ENCODE measurements around the gene MKRN2.

The MKRN2 gene

DNA sequence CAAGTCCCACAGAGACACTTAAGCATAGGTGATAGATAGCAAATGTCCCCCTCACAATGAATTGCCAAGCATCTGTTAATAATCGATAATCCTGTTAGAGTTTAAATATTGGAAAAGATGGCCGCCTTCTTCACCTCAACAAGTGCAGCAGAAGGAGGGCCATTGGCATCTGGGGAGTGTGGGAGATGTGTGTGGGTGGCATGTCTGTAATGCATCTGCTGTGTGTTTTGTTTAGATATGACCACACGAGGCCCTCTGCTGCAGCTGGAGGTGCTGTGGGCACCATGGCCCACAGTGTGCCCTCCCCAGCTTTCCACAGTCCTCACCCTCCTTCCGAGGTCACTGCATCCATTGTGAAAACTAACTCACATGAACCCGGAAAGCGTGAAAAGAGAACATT lies 12.9 kb downstream of the MKRN2 start:
- no peak for TF ChIP-seq ZFX (IDR thresholded peaks at IDR 0.05)
- TF ChIP-seq, protein P1, sequence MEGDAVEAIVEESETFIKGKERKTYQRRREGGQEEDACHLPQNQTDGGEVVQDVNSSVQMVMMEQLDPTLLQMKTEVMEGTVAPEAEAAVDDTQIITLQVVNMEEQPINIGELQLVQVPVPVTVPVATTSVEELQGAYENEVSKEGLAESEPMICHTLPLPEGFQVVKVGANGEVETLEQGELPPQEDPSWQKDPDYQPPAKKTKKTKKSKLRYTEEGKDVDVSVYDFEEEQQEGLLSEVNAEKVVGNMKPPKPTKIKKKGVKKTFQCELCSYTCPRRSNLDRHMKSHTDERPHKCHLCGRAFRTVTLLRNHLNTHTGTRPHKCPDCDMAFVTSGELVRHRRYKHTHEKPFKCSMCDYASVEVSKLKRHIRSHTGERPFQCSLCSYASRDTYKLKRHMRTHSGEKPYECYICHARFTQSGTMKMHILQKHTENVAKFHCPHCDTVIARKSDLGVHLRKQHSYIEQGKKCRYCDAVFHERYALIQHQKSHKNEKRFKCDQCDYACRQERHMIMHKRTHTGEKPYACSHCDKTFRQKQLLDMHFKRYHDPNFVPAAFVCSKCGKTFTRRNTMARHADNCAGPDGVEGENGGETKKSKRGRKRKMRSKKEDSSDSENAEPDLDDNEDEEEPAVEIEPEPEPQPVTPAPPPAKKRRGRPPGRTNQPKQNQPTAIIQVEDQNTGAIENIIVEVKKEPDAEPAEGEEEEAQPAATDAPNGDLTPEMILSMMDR (conservative IDR thresholded peaks at IDR 0.05) = no peak
- no peak overlapping the region for H3K27ac ChIP-seq

DNA sequence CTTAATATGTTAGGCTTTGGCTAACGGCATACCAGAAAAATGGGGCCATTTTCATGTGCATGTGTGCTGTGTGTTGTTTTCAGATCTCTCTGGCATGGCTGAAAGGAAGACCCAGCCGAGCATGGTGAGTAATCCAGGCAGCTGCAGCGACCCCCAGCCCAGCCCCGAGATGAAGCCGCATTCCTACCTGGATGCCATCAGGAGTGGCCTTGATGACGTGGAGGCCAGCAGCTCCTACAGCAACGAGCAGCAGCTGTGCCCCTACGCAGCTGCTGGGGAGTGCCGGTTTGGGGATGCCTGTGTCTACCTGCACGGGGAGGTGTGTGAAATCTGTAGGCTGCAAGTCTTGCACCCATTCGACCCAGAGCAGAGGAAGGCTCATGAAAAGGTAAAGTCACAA lies 15.1 kb downstream of the MKRN2 start:
- TF ChIP-seq, protein P1 (conservative IDR thresholded peaks at IDR 0.05) = no peak
- no peak for TF ChIP-seq ZFX (IDR thresholded peaks at IDR 0.05)
- no peak overlapping the region for H3K27ac ChIP-seq

DNA sequence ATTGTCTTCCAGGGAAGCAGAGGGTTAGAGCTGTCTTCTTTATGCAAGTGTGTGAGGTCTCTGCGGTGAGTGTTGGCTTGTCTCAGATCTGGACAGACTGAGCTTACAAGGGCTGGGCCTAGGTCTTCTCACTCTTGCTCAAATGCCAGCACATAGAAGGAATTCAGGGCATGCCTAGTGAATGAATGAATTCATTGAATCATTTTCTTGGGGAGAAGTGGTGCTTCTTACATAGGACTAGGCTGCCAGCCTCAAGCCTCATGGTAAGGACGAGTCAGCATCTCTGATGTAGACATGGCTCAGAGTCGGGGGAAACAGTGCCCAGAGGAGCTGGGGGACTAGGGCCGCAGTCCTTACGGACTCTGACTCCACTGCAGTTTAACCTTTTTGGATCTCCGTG lies 17.2 kb downstream of the MKRN2 start:
- no peak overlapping the region; the same call in 1 of the 2 replicates for H3K27ac ChIP-seq
- no peak for TF ChIP-seq ZFX (IDR thresholded peaks at IDR 0.05)
- TF ChIP-seq, protein P1 (conservative IDR thresholded peaks at IDR 0.05) = no peak

DNA sequence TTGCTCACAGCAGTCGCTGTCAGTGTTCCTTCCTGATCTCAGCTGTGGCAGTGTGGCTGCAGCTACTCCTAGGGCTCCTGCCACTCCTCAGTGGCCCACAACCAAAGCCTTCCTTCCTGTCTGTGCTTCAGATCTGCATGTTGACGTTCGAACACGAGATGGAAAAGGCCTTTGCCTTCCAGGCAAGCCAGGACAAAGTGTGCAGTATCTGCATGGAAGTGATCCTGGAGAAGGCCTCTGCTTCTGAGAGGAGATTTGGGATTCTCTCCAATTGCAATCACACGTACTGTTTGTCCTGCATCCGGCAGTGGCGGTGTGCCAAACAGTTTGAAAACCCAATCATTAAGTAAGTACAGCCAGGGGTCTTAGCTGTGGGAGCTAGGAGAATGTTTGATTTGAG lies 17.8 kb downstream of the MKRN2 start:
- no peak for TF ChIP-seq ZFX (IDR thresholded peaks at IDR 0.05)
- TF ChIP-seq, protein P1 (conservative IDR thresholded peaks at IDR 0.05) = no peak
- no peak overlapping the region; the same call in 1 of the 2 replicates for H3K27ac ChIP-seq

DNA sequence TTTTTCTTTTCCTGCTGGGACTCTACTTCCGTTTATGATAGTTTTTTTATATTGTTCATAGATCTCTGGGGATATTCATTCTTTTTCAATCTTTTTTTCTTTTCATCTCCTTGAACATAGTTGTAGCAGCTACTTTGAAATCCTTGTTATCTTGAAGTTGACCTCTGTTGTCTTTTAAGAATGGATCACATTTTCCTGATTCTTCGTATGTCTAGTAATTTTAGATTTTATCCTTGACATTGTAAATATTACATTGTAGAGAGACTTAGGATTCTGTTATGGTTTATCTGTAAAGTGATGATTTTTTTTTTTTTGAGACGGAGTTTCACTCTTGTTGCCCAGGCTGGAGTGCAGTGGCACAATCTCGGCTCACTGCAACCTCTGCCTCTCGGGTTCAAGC lies 20.5 kb downstream of the MKRN2 start:
- no peak overlapping the region for H3K27ac ChIP-seq
- TF ChIP-seq, protein P1 (conservative IDR thresholded peaks at IDR 0.05) = no peak
- no peak for TF ChIP-seq ZFX (IDR thresholded peaks at IDR 0.05)

DNA sequence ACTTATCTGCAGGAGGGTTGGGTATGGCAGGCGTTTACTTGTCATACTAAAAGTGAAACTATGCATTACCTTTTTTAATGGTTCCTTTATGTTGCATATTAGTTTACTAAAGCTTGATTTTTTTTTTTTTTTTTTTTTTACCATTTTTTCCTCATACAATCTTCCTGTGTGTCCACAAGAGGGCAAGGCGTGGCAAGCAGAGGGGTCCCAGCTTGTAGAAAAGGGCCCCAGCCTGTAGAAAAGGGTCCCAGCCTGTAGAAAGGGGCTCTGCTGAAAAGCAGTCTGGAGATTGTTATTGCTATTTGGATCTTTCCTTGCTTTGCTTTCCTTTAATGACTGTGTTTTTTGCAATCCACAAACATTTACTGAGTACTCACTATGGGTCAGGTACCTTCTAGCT lies 21.9 kb downstream of the MKRN2 start:
- no peak overlapping the region for H3K27ac ChIP-seq
- TF ChIP-seq ZFX (IDR thresholded peaks at IDR 0.05) = no peak
- TF ChIP-seq, protein P1 (conservative IDR thresholded peaks at IDR 0.05) = no peak

DNA sequence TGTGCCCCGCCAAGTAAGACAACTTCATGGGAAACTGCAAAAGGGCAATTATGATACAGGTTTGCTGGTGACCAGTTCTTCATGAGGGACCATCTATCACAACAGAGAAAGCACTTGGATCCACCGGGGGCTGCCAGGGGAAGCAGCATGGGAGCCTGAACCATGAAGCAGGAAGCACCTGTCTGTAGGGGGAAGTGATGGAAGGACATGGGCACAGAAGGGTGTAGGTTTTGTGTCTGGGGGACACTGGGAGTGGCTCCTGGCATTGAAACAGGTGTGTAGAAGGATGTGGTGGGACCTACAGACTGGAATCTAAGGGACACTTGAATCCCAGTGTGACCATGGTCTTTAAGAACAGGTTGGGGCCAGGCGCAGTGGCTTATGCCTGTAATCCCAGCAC lies 22.6 kb downstream of the MKRN2 start:
- TF ChIP-seq, protein P1 (conservative IDR thresholded peaks at IDR 0.05) = no peak
- TF ChIP-seq ZFX (IDR thresholded peaks at IDR 0.05) = no peak
- no peak overlapping the region for H3K27ac ChIP-seq
